ENCODE results near the gene LRP5.
"Not testable (repeated sequence)": the region's sequence is repeated elsewhere in the genome, so short reads cannot be mapped to it uniquely, and the experiment has no call there.

Gene LRP5

DNA sequence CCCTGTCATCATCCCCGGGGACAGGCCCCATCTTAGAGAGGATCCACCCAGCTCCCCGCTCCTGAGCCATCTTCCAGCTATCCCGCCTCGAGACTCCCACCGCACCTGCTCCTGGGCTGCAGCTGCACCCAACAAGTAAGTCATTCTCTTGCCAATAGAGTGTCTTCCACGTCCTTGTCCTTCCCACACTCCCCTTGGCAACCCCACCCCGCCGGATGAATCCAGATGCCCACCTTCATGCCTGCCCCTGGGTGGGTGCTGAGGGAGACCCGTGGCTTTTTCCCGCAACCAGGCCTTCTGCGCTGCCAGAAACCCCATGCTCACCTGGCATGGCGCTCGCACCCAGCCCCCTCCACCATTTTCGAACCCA, 29.5 kb upstream of the LRP5 start:
- Histone ChIP-seq H3K27me3 (ENCODE audit: control insufficient read depth in 3 of 3, insufficient read depth in 3 of 3, low read depth in 1 of 3, low read length in 3 of 3) (no peaks in the 10 kb centered on the region), H3K14ac (ENCODE audit: low read length) (no peak overlapping the region), H3K4me2 (ENCODE audit: insufficient read depth, low read length, poor library complexity, severe bottlenecking) (peak overlapping the region; percentile 11), H3K18ac (ENCODE audit: low read length) (peak overlapping the region; percentile 76), H3K4me3 (ENCODE audit: low read length in 2 of 2) (no peak overlapping the region), H2BK120ac (ENCODE audit: low read depth, low read length) (no peak overlapping the region), H2AK5ac (ENCODE audit: low read depth, low read length) (no peak overlapping the region), H3K27ac (replicated peaks; ENCODE audit: low read length) (no peak overlapping the region), H3K36me3 (replicated peaks in 1 of 2; ENCODE audit: control insufficient read depth in 2 of 2, insufficient read depth in 2 of 2, low read length in 2 of 2) (no peaks in the 10 kb centered on the region), H2BK5ac (ENCODE audit: low read length) (no peak overlapping the region), H3K79me1 (ENCODE audit: low read depth, low read length) (peaks cover 2% of the 10 kb centered on the region), H3K23ac (ENCODE audit: low read depth, low read length, poor library complexity) (no peak overlapping the region), H4K8ac (ENCODE audit: low read depth, low read length) (no peak overlapping the region), H3K9me3 (replicated peaks in 1 of 2; ENCODE audit: control insufficient read depth in 2 of 2, insufficient read depth in 1 of 2, low read depth in 1 of 2, low read length in 2 of 2) (no peaks in the 10 kb centered on the region), H3K4ac (ENCODE audit: low read length) (no peak overlapping the region), H2BK12ac (ENCODE audit: low read length) (no peak overlapping the region), H2BK15ac (ENCODE audit: low read length) (no peak overlapping the region), H3K4me1 (ENCODE audit: control insufficient read depth in 2 of 2, insufficient read depth in 1 of 2, low read depth in 1 of 2, low read length in 2 of 2) (peaks cover 0 to 4% of the 10 kb centered on the region in 2 donors), H3K9ac (ENCODE audit: low read depth, low read length, poor library complexity) (no peak overlapping the region), H2AFZ (ENCODE audit: low read length) (peak overlapping the region; percentile 70), H4K91ac (ENCODE audit: low read depth, low read length, poor library complexity) (no peak overlapping the region)
- no CpG with 5 or more reads among the region's 14 CpGs for WGBS, 2 donors (ENCODE audit: extremely low coverage in 2 of 2, insufficient read length in 2 of 2, insufficient replicate concordance in 1 of 2)
- DNase-seq (ENCODE audit: low spot score), result no peak

GRCh38 chr11:68284588-68284987, 27.8 kb upstream of the LRP5 start:
- H2BK120ac ChIP-seq (ENCODE audit: low read depth, low read length); H2BK12ac ChIP-seq (ENCODE audit: low read length); H3K4me1 ChIP-seq (ENCODE audit: control insufficient read depth in 2 of 2, insufficient read depth in 1 of 2, low read depth in 1 of 2, low read length in 2 of 2); H3K9ac ChIP-seq (ENCODE audit: low read depth, low read length, poor library complexity); H3K4me3 ChIP-seq (ENCODE audit: low read length in 2 of 2); H3K36me3 ChIP-seq (replicated peaks in 1 of 2; ENCODE audit: control insufficient read depth in 2 of 2, insufficient read depth in 2 of 2, low read length in 2 of 2); H3K27ac ChIP-seq (replicated peaks; ENCODE audit: low read length); H4K8ac ChIP-seq (ENCODE audit: low read depth, low read length); H2BK5ac ChIP-seq (ENCODE audit: low read length); H4K91ac ChIP-seq (ENCODE audit: low read depth, low read length, poor library complexity); H2AK5ac ChIP-seq (ENCODE audit: low read depth, low read length); DNase-seq (ENCODE audit: low spot score); H3K79me1 ChIP-seq (ENCODE audit: low read depth, low read length); H3K27me3 ChIP-seq (ENCODE audit: control insufficient read depth in 3 of 3, insufficient read depth in 3 of 3, low read depth in 1 of 3, low read length in 3 of 3); H2BK15ac ChIP-seq (ENCODE audit: low read length); H3K9me3 ChIP-seq (replicated peaks in 1 of 2; ENCODE audit: control insufficient read depth in 2 of 2, insufficient read depth in 1 of 2, low read depth in 1 of 2, low read length in 2 of 2); H3K4me2 ChIP-seq (ENCODE audit: insufficient read depth, low read length, poor library complexity, severe bottlenecking); H3K4ac ChIP-seq (ENCODE audit: low read length); H3K18ac ChIP-seq (ENCODE audit: low read length); H2AFZ ChIP-seq (ENCODE audit: low read length); H3K23ac ChIP-seq (ENCODE audit: low read depth, low read length, poor library complexity); H3K14ac ChIP-seq (ENCODE audit: low read length): not testable (repeated sequence)
- WGBS, 2 donors (ENCODE audit: extremely low coverage in 2 of 2, insufficient read length in 2 of 2, insufficient replicate concordance in 1 of 2), result no CpG with 5 or more reads among the region's 3 CpGs

GRCh38 chr11:68287419-68287818, 25.0 kb upstream of the LRP5 start:
- Histone ChIP-seq H2BK5ac (ENCODE audit: low read length) (no peak overlapping the region), H4K91ac (ENCODE audit: low read depth, low read length, poor library complexity) (no peak overlapping the region), H2BK120ac (ENCODE audit: low read depth, low read length) (no peak overlapping the region), H3K14ac (ENCODE audit: low read length) (no peak overlapping the region), H3K18ac (ENCODE audit: low read length) (no peak overlapping the region), H3K9ac (ENCODE audit: low read depth, low read length, poor library complexity) (no peak overlapping the region), H3K4me1 (ENCODE audit: control insufficient read depth in 2 of 2, insufficient read depth in 1 of 2, low read depth in 1 of 2, low read length in 2 of 2) (no peaks in the 10 kb centered on the region), H3K36me3 (replicated peaks in 1 of 2; ENCODE audit: control insufficient read depth in 2 of 2, insufficient read depth in 2 of 2, low read length in 2 of 2) (no peaks in the 10 kb centered on the region), H2BK12ac (ENCODE audit: low read length) (no peak overlapping the region), H3K4me2 (ENCODE audit: insufficient read depth, low read length, poor library complexity, severe bottlenecking) (no peak overlapping the region), H3K9me3 (replicated peaks in 1 of 2; ENCODE audit: control insufficient read depth in 2 of 2, insufficient read depth in 1 of 2, low read depth in 1 of 2, low read length in 2 of 2) (peaks cover 0 to 10% of the 10 kb centered on the region in 2 donors), H2AK5ac (ENCODE audit: low read depth, low read length) (no peak overlapping the region), H2BK15ac (ENCODE audit: low read length) (no peak overlapping the region), H3K27ac (replicated peaks; ENCODE audit: low read length) (no peak overlapping the region), H4K8ac (ENCODE audit: low read depth, low read length) (no peak overlapping the region), H2AFZ (ENCODE audit: low read length) (no peak overlapping the region), H3K4ac (ENCODE audit: low read length) (no peak overlapping the region), H3K23ac (ENCODE audit: low read depth, low read length, poor library complexity) (no peak overlapping the region), H3K4me3 (ENCODE audit: low read length in 2 of 2) (no peak overlapping the region), H3K27me3 (ENCODE audit: control insufficient read depth in 3 of 3, insufficient read depth in 3 of 3, low read depth in 1 of 3, low read length in 3 of 3) (no peaks in the 10 kb centered on the region), H3K79me1 (ENCODE audit: low read depth, low read length) (peaks cover 2% of the 10 kb centered on the region)
- no peak for DNase-seq (ENCODE audit: low spot score)
- no CpG with 5 or more reads among the region's 8 CpGs for WGBS, 2 donors (ENCODE audit: extremely low coverage in 2 of 2, insufficient read length in 2 of 2, insufficient replicate concordance in 1 of 2)

GRCh38 chr11:68289456-68289855, 22.9 kb upstream of the LRP5 start:
- no peak overlapping the region for H2BK12ac ChIP-seq (ENCODE audit: low read length)
- H3K27ac ChIP-seq (replicated peaks; ENCODE audit: low read length), result no peak overlapping the region
- no peak overlapping the region for H3K23ac ChIP-seq (ENCODE audit: low read depth, low read length, poor library complexity)
- no peak overlapping the region for H3K4me2 ChIP-seq (ENCODE audit: insufficient read depth, low read length, poor library complexity, severe bottlenecking)
- H3K27me3 ChIP-seq (ENCODE audit: control insufficient read depth in 3 of 3, insufficient read depth in 3 of 3, low read depth in 1 of 3, low read length in 3 of 3), result no peaks in the 10 kb centered on the region
- no peak overlapping the region for H4K91ac ChIP-seq (ENCODE audit: low read depth, low read length, poor library complexity)
- no peak overlapping the region for H3K4ac ChIP-seq (ENCODE audit: low read length)
- H3K18ac ChIP-seq (ENCODE audit: low read length), result no peak overlapping the region
- peaks cover 0 to 10% of the 10 kb centered on the region in 2 donors for H3K9me3 ChIP-seq (replicated peaks in 1 of 2; ENCODE audit: control insufficient read depth in 2 of 2, insufficient read depth in 1 of 2, low read depth in 1 of 2, low read length in 2 of 2)
- no peak overlapping the region for H2AFZ ChIP-seq (ENCODE audit: low read length)
- H3K4me3 ChIP-seq (ENCODE audit: low read length in 2 of 2), result no peak overlapping the region
- H3K4me1 ChIP-seq (ENCODE audit: control insufficient read depth in 2 of 2, insufficient read depth in 1 of 2, low read depth in 1 of 2, low read length in 2 of 2), result no peaks in the 10 kb centered on the region
- H3K36me3 ChIP-seq (replicated peaks in 1 of 2; ENCODE audit: control insufficient read depth in 2 of 2, insufficient read depth in 2 of 2, low read length in 2 of 2), result no peaks in the 10 kb centered on the region
- H2BK5ac ChIP-seq (ENCODE audit: low read length), result no peak overlapping the region
- H2AK5ac ChIP-seq (ENCODE audit: low read depth, low read length), result no peak overlapping the region
- no peak overlapping the region for H2BK15ac ChIP-seq (ENCODE audit: low read length)
- no peak overlapping the region for H3K9ac ChIP-seq (ENCODE audit: low read depth, low read length, poor library complexity)
- no peak for DNase-seq (ENCODE audit: low spot score)
- WGBS, 2 donors (ENCODE audit: extremely low coverage in 2 of 2, insufficient read length in 2 of 2, insufficient replicate concordance in 1 of 2), result no CpG with 5 or more reads among the region's 2 CpGs
- no peak overlapping the region for H2BK120ac ChIP-seq (ENCODE audit: low read depth, low read length)
- no peak overlapping the region for H4K8ac ChIP-seq (ENCODE audit: low read depth, low read length)
- H3K79me1 ChIP-seq (ENCODE audit: low read depth, low read length), result no peaks in the 10 kb centered on the region
- no peak overlapping the region for H3K14ac ChIP-seq (ENCODE audit: low read length)

All from neuronal stem cell (in vitro differentiated cells).